OCI-M1 (cell line): ENCODE results near the gene FBXW12.
"Not testable (repeated sequence)": the region's sequence is repeated elsewhere in the genome, so short reads cannot be mapped to it uniquely, and the experiment has no call there.

Experiments
- DNase-seq: peaks from one replicate; lab custom pipeline; 2025; lab: John Stamatoyannopoulos, UW

The FBXW12 gene

GRCh38 chr3:48371651-48372376, at the start of gene FBXW12:
TSS of gene FBXW12 (plus strand) at chr3:48372219. CDS start at chr3:48372768, 549 bp downstream.
- DNase-seq: no peak

GRCh38 chr3:48331706-48332435, 40.1 kb upstream of the FBXW12 start:
- DNase-seq: not testable (repeated sequence)

- DNase-seq: peak; percentile 32
Measured at GRCh38 chr3:48333346-48334245, 38.4 kb upstream of the FBXW12 start, which contains the start of gene SPINK8. TSS of gene SPINK8 (minus strand) at chr3:48333661. CDS start at chr3:48328341, 5,320 bp downstream.

GRCh38 chr3:48334605-48335004, 37.4 kb upstream of the FBXW12 start:
- no peak for DNase-seq

- not testable (repeated sequence) for DNase-seq
Measured at GRCh38 chr3:48335286-48335685, 36.7 kb upstream of the FBXW12 start.

- DNase-seq: not testable (repeated sequence)
Measured at GRCh38 chr3:48337536-48337935, 34.5 kb upstream of the FBXW12 start.

GRCh38 chr3:48338635-48339034, 33.4 kb upstream of the FBXW12 start:
- DNase-seq: no peak

GRCh38 chr3:48343432-48343831, 28.6 kb upstream of the FBXW12 start:
- DNase-seq: no peak

GRCh38 chr3:48344867-48345507, 27.0 kb upstream of the FBXW12 start:
- peak; percentile 7 for DNase-seq

GRCh38 chr3:48345946-48346572, 26.0 kb upstream of the FBXW12 start:
- no peak for DNase-seq

GRCh38 chr3:48347500-48347899, 24.5 kb upstream of the FBXW12 start:
- no peak for DNase-seq

GRCh38 chr3:48352546-48352945, 19.5 kb upstream of the FBXW12 start:
- DNase-seq: no peak

GRCh38 chr3:48353987-48354386, 18.0 kb upstream of the FBXW12 start:
- DNase-seq: no peak

GRCh38 chr3:48356419-48356818, 15.6 kb upstream of the FBXW12 start:
- no peak for DNase-seq

GRCh38 chr3:48361928-48362327, 10.1 kb upstream of the FBXW12 start:
- DNase-seq: no peak

- DNase-seq: no peak
Measured at GRCh38 chr3:48364840-48365239, 7.2 kb upstream of the FBXW12 start.

- peak; percentile 5 for DNase-seq
Measured at GRCh38 chr3:48367201-48367600, 4.8 kb upstream of the FBXW12 start.

- DNase-seq: no peak
Measured at GRCh38 chr3:48369693-48370332, 2.2 kb upstream of the FBXW12 start.

- no peak for DNase-seq
Measured at GRCh38 chr3:48370333-48370713, 1.7 kb upstream of the FBXW12 start.

- DNase-seq: no peak
Measured at GRCh38 chr3:48372377-48372770, 355 bp downstream of the FBXW12 start.
